CD4-positive, alpha-beta T cell treated with Interleukin-4 for 1 hour (primary cell): ENCODE data around the gene DENND5B.
A peak's percentile ranks its signal among the peaks of the same experiment; 100 is the strongest.
"Not testable (repeated sequence)": the region's sequence is repeated elsewhere in the genome, so short reads cannot be mapped to it uniquely, and the experiment has no call there.

ENCODE experiments used
- DNase-seq, 2 donors: peaks; one replicate each; pipeline ENCODE4 v3.0.0-alpha.2; 2020 to 2022

The DENND5B gene

GRCh38 chr12:31590642-31591379 lies at the start of gene DENND5B:
DENND5B (minus strand) TSS chr12:31591136; CDS start chr12:31590832, 304 bp downstream.
- peak in 1 of 2 donors; percentile 57 for DNase-seq

DNA sequence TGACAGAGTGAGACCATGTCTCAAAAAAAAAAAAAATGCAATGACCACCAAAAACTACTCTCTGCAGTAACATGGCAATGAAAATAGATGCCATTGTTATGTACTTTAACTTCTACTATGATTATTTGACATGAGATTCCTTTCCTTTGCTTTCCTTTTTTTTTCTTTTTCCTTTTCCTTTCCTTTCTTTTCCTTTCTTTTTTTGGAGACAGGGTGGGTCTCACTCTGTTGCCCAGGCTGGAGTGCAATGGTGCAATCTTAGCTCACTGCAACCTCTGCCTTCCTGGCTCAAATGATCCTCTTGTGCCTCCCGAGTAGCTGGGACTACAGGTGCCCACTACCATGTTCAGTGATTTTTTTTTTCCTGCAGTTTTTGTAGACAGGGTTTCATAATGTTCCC lies 43.7 kb upstream of the DENND5B start:
- no peak for DNase-seq

DNA sequence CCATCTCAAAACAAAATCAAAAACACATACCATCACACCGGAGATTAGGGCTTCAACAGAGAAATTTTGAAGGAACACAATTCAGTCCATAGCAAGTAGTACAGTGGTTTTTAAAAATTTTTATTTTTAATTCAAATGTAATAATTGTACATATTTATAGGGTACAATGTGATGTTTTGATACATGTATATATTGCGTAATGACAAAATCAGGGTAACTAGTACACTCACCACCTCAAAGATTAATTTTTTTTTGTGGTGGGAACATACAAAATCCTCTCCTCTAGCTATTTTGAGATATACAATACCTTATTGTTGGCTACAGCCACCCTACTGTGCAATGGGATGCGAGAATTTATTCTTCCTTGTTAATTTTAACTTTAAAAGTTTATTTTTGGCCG lies 42.5 kb upstream of the DENND5B start:
- DNase-seq: no peak

DNA sequence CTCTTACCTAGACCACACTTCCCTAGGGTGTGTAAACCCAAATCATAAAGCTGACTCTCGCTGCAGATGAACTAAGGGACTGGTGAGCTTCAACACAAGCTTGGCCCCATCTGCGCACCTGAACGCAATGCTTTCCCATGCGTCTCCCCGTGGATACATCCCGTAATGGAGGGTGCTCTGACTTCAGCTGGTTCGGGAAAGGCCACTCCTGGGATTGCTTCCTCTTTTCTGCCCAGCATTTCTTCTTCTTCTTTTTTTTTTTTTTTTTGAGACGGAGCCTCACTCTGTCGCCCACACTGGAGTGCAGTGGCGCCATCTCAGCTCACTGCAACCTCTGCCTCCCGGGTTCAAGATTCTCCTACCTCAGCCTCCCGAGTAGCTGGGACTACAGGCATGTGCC lies 40.9 kb upstream of the DENND5B start:
- DNase-seq: no peak

GRCh38 chr12:31631023-31631724 lies 40.2 kb upstream of the DENND5B start:
- no peak for DNase-seq

DNA sequence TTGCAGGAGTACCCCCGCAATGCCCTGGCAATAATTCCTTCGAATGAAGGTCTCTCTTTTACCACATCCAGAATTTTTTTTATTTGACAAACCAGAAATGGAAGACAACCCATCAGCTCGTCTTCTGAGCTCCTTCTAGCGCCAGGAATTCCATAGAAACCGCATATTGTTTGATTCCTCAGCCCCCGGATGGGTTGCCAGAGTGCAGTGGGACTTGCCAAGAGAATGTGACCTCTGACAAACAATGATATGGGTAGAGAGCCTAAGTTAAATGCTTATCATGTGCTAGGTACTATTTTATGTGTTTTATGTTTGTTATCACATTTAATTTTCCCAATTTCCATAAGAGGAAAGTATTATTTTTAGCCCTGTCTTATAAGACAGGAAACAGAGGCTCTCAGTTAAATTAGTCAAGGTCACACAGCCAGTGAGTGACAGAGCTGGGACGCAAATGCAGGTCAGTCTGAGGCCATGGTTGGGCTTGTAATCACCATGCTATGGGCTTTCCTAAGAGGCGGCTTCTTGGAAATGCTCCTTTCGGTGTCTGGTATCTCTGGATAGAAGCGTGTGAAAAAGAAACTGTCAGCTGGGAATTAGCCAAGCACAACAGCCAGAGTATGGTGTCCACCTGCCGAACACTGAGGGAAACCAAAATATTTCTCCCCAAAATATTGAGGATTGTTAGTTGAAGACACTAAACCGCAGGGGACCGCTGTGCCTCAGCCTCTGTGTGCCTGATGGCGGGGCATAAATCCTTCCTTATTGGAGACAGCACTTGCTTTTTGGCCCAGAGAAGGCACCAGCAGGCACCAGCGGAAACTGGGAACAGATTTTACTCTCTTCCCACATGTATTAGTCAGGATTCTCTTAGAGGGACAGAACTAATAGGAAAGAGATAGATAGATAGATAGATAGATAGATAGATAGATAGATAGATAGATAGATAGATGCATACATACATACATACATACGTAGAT lies 39.1 kb upstream of the DENND5B start:
- DNase-seq: no peak

GRCh38 chr12:31627456-31628054 lies 36.6 kb upstream of the DENND5B start:
- DNase-seq: no peak

- DNase-seq: no peak
Observed at GRCh38 chr12:31626270-31626995, 35.5 kb upstream of the DENND5B start.

- no peak for DNase-seq
Observed at GRCh38 chr12:31622038-31622437, 31.1 kb upstream of the DENND5B start.

GRCh38 chr12:31620311-31620710 lies 29.4 kb upstream of the DENND5B start:
- no peak for DNase-seq

DNA sequence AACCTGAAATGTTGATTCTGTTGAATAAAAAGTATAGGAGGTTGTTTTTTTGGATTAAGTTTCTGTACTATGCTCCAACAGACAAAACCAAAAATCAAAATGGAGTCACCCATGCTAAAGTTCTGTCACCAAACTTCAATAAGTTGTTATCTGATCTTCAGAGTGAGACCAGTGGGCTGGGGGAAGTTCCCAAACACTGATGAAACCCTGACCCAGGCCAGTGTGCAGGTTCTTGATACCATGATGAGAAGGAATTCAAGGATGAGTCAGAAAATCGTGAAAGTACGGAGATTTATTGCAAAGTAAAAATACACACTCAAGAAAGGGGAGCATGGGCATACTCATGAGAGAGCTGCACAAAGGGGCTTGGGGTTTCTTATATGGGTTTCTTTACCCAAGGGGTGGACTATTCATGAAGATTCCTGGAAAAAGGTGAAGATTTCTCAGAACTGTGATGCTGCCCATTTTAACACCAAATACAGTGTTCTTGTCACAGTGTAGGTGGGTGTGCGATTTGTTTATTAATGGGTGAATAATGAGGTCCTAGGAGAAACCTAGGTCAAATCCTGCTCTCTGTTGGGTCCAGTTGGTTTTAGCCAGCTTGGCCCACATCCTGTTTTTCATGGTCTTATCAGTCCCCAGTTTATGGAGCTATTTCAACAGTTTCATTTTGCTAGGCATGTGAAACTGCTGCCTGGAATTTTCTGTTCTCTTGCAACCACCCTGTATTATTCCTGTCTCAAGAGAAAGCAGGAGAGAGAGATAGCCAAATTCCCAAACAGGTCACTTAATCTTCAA lies 27.5 kb upstream of the DENND5B start:
- no peak for DNase-seq

GRCh38 chr12:31612819-31613218 lies 21.9 kb upstream of the DENND5B start:
- DNase-seq: no peak

GRCh38 chr12:31608299-31608698 lies 17.4 kb upstream of the DENND5B start:
- not testable (repeated sequence) for DNase-seq

GRCh38 chr12:31605531-31605930 lies 14.6 kb upstream of the DENND5B start:
- DNase-seq: no peak

GRCh38 chr12:31603546-31604009 lies 12.6 kb upstream of the DENND5B start:
- peak in 1 of 2 donors; percentile 66 for DNase-seq

GRCh38 chr12:31600750-31601149 lies 9.8 kb upstream of the DENND5B start:
- DNase-seq: no peak

DNA sequence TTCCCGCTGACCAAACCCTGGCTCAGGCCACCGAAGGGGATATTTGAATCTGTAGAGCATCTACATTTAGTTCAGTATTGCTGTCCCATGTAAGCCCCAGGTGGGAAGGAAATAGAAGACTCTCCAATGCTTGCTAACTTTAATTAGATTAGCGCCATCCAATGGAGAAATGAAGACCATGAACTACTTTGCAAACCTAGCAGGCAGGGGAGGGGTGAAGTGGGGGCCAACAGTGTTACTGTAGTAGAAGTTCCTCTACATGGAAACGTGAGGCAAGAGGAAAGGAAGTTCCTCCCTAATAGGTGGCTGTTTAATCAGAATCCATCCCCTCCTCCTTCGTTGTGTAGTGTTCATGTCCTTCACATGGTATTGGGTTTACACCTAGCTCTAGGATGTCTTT lies 9.3 kb upstream of the DENND5B start:
- DNase-seq: no peak

DNA sequence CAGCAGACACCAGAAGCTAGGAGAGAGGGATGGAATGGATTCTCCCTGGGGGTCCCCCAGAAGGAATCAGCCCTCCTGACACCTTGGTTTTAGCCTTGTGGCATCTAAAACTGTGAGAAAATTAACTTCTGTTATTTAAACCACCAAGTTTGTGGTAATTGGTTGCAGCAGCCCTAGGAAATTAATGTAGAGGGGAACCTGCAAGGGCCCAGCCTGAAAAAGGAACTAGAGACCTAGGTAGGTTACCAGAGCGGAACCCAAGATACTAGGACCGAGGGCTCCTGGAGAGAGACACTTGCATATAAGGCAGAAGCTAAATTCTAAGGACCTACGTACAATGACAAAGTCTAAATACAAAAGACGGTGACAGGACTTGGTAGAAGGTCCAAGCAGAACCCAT lies 8.1 kb upstream of the DENND5B start:
- DNase-seq: peak in 1 of 2 donors; percentile 46

DNA sequence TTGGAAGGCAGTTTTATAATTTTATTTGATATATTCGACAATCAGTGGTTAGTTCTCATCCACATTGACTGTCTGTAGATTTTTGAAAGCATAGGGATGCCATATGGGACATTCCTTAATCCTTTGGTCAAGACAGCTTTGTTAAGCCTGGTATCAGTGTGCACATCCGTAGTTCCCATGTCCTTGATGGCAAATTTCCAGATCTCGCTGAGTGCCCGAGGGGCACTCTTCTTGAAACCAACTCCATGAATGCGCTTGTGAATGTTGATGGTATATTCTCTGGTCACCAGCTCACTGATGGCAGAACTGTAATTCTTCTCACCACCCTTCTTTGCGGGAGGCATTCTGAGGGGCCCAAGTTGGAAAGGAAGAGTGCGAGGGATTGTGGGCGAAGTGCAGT lies 6.1 kb upstream of the DENND5B start:
- DNase-seq: no peak

DNA sequence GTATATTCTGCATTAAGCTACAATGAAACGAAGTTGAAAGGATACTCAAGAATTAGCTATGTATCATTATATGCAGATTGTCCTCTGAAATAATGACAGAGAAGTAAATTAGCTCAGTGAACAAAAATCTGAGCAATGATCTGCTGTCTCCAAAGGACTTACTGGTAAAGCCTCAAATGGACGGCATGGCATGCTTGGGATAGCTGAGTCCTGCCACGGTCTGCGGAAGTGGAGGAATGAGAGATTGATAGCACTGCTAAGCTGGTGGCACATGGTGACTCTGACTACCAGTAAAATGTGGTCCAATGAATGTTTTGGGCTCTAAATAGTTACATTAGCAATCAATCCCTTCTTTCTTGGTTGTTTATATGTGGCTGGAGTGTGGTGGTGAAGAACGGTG lies 3.7 kb upstream of the DENND5B start:
- DNase-seq: no peak

GRCh38 chr12:31591380-31591901 lies 505 bp upstream of the DENND5B start:
- DNase-seq: peak in 1 of 2 donors; percentile 50
